HepG2 (cell line): ENCODE data around the gene RNASE13. TPM values are rescaled to one million over a fixed set of nuclear protein-coding genes. Genes with fewer than 3 reads are reported as not detected.

Source experiments
- ASH2L ChIP-seq: fragments of 300-600, 200-600 bp; sonication (generic); IDR thresholded peaks from 2 replicates; pipeline ENCODE4 v1.7.0; 2017; ENCODE audit warnings: low read depth, mild to moderate bottlenecking, moderate library complexity, mixed read lengths, low read length; ENCODE audit not compliant: insufficient read length
- CENPBD1 ChIP-seq: sonication (generic); formaldehyde crosslinking; IDR thresholded peaks from 2 replicates; pipeline ENCODE4 v1.8.0; 2022; ENCODE audit warnings: missing genetic modification reagents, low read depth, mild to moderate bottlenecking, borderline replicate concordance
- DNMT3B ChIP-seq: conservative IDR thresholded peaks from 2 replicates; pipeline ENCODE4 v1.6.1; 2016; ENCODE audit warnings: missing biosample characterization, control low read depth
- HCFC1 ChIP-seq: fragments of 150-350 bp; IDR thresholded peaks from 2 replicates; pipeline ENCODE4 v1.6.1; 2014; ENCODE audit warnings: low read depth, low read length
- HDAC2 ChIP-seq: sonication (generic); formaldehyde crosslinking; IDR thresholded peaks from 2 replicates; pipeline ENCODE4 v1.4.0; 2020; ENCODE audit warnings: missing genetic modification reagents
- JDP2 ChIP-seq: sonication (generic); formaldehyde crosslinking; IDR thresholded peaks from 2 replicates; pipeline ENCODE4 v1.8.1; 2022; ENCODE audit warnings: missing genetic modification reagents, borderline replicate concordance
- KLF16 ChIP-seq, 2 experiments: sonication (generic) in 1 of 2; formaldehyde crosslinking in 1 of 2; IDR thresholded peaks; 2 replicates each; pipeline versions ENCODE4 v1.6.1 to v1.8.0; 2016 to 2023; ENCODE audit warnings: missing genetic modification reagents in 2 of 2, missing compliant biosample characterization in 1 of 2
- MLLT10 ChIP-seq: sonication (generic); formaldehyde crosslinking; IDR thresholded peaks from 2 replicates; pipeline ENCODE4 v1.4.0; 2020; ENCODE audit warnings: missing genetic modification reagents
- PHF20 ChIP-seq: sonication (generic); formaldehyde crosslinking; IDR thresholded peaks from 2 replicates; pipeline ENCODE4 v1.5.0; 2020; ENCODE audit warnings: mild to moderate bottlenecking, missing genetic modification reagents
- SCMH1 ChIP-seq: sonication (generic); formaldehyde crosslinking; IDR thresholded peaks from 2 replicates; pipeline ENCODE4 v1.9.0; 2021; ENCODE audit warnings: missing genetic modification reagents, mild to moderate bottlenecking, borderline replicate concordance
- SETDB1 ChIP-seq: sonication (generic); formaldehyde crosslinking; IDR thresholded peaks from 2 replicates; pipeline ENCODE4 v1.5.1; 2020; ENCODE audit warnings: missing genetic modification reagents, mild to moderate bottlenecking, borderline replicate concordance
- TCF7 ChIP-seq: sonication (generic); IDR thresholded peaks from 2 replicates; pipeline ENCODE4 v1.6.1; 2016; ENCODE audit warnings: antibody characterized with exemption, low read depth
- ZBTB40 ChIP-seq, 2 experiments: fragments of 450-650 bp in 1 of 2; sonication (generic) in 1 of 2; formaldehyde crosslinking in 1 of 2; IDR thresholded peaks; 2 replicates each; pipeline versions ENCODE4 v1.6.1 to v1.8.0; 2016 to 2022; ENCODE audit warnings: antibody characterized with exemption in 1 of 2, mild to moderate bottlenecking in 1 of 2, missing genetic modification reagents in 1 of 2
- ZHX1 ChIP-seq: sonication (generic); formaldehyde crosslinking; IDR thresholded peaks from 2 replicates; pipeline ENCODE4 v1.8.1; 2022; ENCODE audit warnings: low read depth, mild to moderate bottlenecking, missing genetic modification reagents
- ZNF251 ChIP-seq: sonication (generic); formaldehyde crosslinking; IDR thresholded peaks from 2 replicates; pipeline ENCODE4 v1.9.0; 2021; ENCODE audit warnings: mild to moderate bottlenecking, missing genetic modification reagents
- ZNF576 ChIP-seq: sonication (generic); formaldehyde crosslinking; IDR thresholded peaks from 2 replicates; pipeline ENCODE4 v1.4.0; 2020; ENCODE audit warnings: mild to moderate bottlenecking, missing genetic modification reagents
- polyA plus RNA-seq, 8 experiments: library from polyadenylated mRNA; depleted of rRNA in 3 of 8; stranded (reverse) in 7 of 8; unstranded in 1 of 8; fragments of >200 nt; fragmentation: Illumina TruSeq in 4 of 8; extraction: Trizol in 4 of 8; gene quantifications; 2 replicates each; pipeline versions ENCODE4 v1.2.1 to v1.2.3, GENCODE V29; 2011 to 2016; ENCODE audit warnings: low read depth in 4 of 8, missing spikeins in 1 of 8, mixed read lengths in 1 of 8; ENCODE audit not compliant: insufficient read depth in 1 of 8
- total RNA-seq, 5 experiments: library from RNA; depleted of rRNA; stranded (reverse); fragments of >200 nt; fragmentation: Illumina TruSeq; extraction: Trizol; gene quantifications; 2 replicates each; pipeline ENCODE4 v1.2.3, GENCODE V29; 2016; ENCODE audit warnings: low read depth in 1 of 5

RNASE13 gene
- total and polyA plus RNA-seq, 2 of the 13 experiments (the other 11 are each of a cell fraction or from before 2014, with no cell fraction given), result 1.0 TPM; not detected in 1

GRCh38 chr14:21039585-21040369 lies 5.2 kb upstream of the RNASE13 start (continued):
- TF ChIP-seq DNMT3B (CRISPR knock-in tag) (no peak), ZHX1 (no peak), SETDB1 (CRISPR knock-in tag) (no peak; the same call in 1 of the 2 replicates), ASH2L (no peak), MLLT10 (CRISPR knock-in tag) (no peak), TCF7 (peak; percentile 8; the same call in 1 of the 2 replicates), KLF16 (CRISPR knock-in tag; IDR thresholded peaks at IDR 0.05) (no peak), SCMH1 (no peak), ZNF251 (CRISPR knock-in tag) (no peak), JDP2 (CRISPR knock-in tag) (no peak), HCFC1 (no peak), ZBTB40 (IDR thresholded peaks at IDR 0.05) (no peak), ZBTB40 (CRISPR knock-in tag; IDR thresholded peaks at IDR 0.05) (no peak), CENPBD1 (CRISPR knock-in tag) (no peak), HDAC2 (CRISPR knock-in tag) (no peak), ZNF576 (CRISPR knock-in tag) (no peak), PHF20 (CRISPR knock-in tag) (no peak)
